Measurements from ENCODE around the gene BRD7. TPM values are rescaled to one million over a fixed set of nuclear protein-coding genes. Genes with fewer than 3 reads are reported as not detected.

BRD7 gene
- total and polyA plus RNA-seq, 4 donors = 13.3 to 34.3 (median 14.1) TPM

GRCh38 chr16:50273382-50273690 lies 95.5 kb downstream of the BRD7 start:
- no peak for DNase-seq (ENCODE audit: low spot score)
- Histone ChIP-seq H3K4me3 (ENCODE audit: low read depth in 1 of 3, low read length in 3 of 3) (no peak overlapping the region), H3K27me3 (ENCODE audit: control insufficient read depth in 4 of 4, insufficient read depth in 4 of 4, low read length in 3 of 4) (no peaks in the 10 kb centered on the region), H3K9ac (ENCODE audit: low read depth in 1 of 2, low read length in 2 of 2) (no peak overlapping the region), H3K4me1 (ENCODE audit: control insufficient read depth in 4 of 4, insufficient read depth in 4 of 4, low read length in 3 of 4) (peaks cover 0 to 3% (median 0%) of the 10 kb centered on the region in 4 donors), H3K9me3 (ENCODE audit: control insufficient read depth in 4 of 4, low read length in 3 of 4) (no peaks in the 10 kb centered on the region), H3K27ac (ENCODE audit: low read depth in 1 of 2, low read length in 2 of 2) (peak overlapping the region in 1 of 2 donors; percentile 32), H3K36me3 (ENCODE audit: control insufficient read depth in 4 of 4, insufficient read depth in 3 of 4, low read depth in 1 of 4, low read length in 3 of 4) (no peaks in the 10 kb centered on the region)
- 89% methylated on average over 2 of the region's 2 CpGs for WGBS
- TF ChIP-seq NR2F2 (IDR thresholded peaks at IDR 0.05) (no peak), MAX (IDR thresholded peaks at IDR 0.05) (no peak), EGR1 (IDR thresholded peaks at IDR 0.05; ENCODE audit: low read depth in 2 of 2) (no peak), ATF3 (IDR thresholded peaks at IDR 0.05) (no peak), HNF4A (conservative IDR thresholded peaks at IDR 0.05) (no peak), FOXA2 (IDR thresholded peaks at IDR 0.05) (no peak), SP1 (IDR thresholded peaks at IDR 0.05) (no peak), HNF4G (IDR thresholded peaks at IDR 0.05) (no peak), RXRA (IDR thresholded peaks at IDR 0.05) (no peak), CTCF (IDR thresholded peaks at IDR 0.05; ENCODE audit: low read depth, low read length, missing input control) (no peak), FOXA1 (IDR thresholded peaks at IDR 0.05) (no peak), ZBTB33 (IDR thresholded peaks at IDR 0.05) (no peak), JUND (IDR thresholded peaks at IDR 0.05) (no peak), GABPA (IDR thresholded peaks at IDR 0.05 in 1 of 2, conservative IDR thresholded peaks at IDR 0.05 in 1 of 2) (no peak)

GRCh38 chr16:50272687-50273381 lies 96.0 kb downstream of the BRD7 start:
- TF ChIP-seq ATF3 (IDR thresholded peaks at IDR 0.05) (no peak), FOXA2 (IDR thresholded peaks at IDR 0.05) (no peak), CTCF (IDR thresholded peaks at IDR 0.05; ENCODE audit: low read depth, low read length, missing input control) (no peak), JUND (IDR thresholded peaks at IDR 0.05) (no peak), SP1 (IDR thresholded peaks at IDR 0.05) (no peak), ZBTB33 (IDR thresholded peaks at IDR 0.05) (no peak), RXRA (IDR thresholded peaks at IDR 0.05) (no peak), FOXA1 (IDR thresholded peaks at IDR 0.05) (no peak), HNF4G (IDR thresholded peaks at IDR 0.05) (no peak), RAD21 (IDR thresholded peaks at IDR 0.05) (no peak), GABPA (IDR thresholded peaks at IDR 0.05 in 1 of 2, conservative IDR thresholded peaks at IDR 0.05 in 1 of 2) (no peak), MAX (IDR thresholded peaks at IDR 0.05) (no peak), EGR1 (IDR thresholded peaks at IDR 0.05; ENCODE audit: low read depth in 2 of 2) (no peak), NR2F2 (IDR thresholded peaks at IDR 0.05) (no peak), TAF1 (conservative IDR thresholded peaks at IDR 0.05) (no peak)
- WGBS = 96% methylated on average over 5 of the region's 5 CpGs
- H3K27me3 ChIP-seq (ENCODE audit: control insufficient read depth in 4 of 4, insufficient read depth in 4 of 4, low read length in 3 of 4) = no peaks in the 10 kb centered on the region
- no peaks in the 10 kb centered on the region for H3K9me3 ChIP-seq (ENCODE audit: control insufficient read depth in 4 of 4, low read length in 3 of 4)
- no peak for DNase-seq (ENCODE audit: low spot score)
- H3K4me3 ChIP-seq (ENCODE audit: low read depth in 1 of 3, low read length in 3 of 3) = no peak overlapping the region
- H3K36me3 ChIP-seq (ENCODE audit: control insufficient read depth in 4 of 4, insufficient read depth in 3 of 4, low read depth in 1 of 4, low read length in 3 of 4) = no peaks in the 10 kb centered on the region
- H3K4me1 ChIP-seq (ENCODE audit: control insufficient read depth in 4 of 4, insufficient read depth in 4 of 4, low read length in 3 of 4) = peaks cover 0 to 3% (median 0%) of the 10 kb centered on the region in 4 donors
- no peak overlapping the region for H3K27ac ChIP-seq (ENCODE audit: low read depth in 1 of 2, low read length in 2 of 2)
- H3K9ac ChIP-seq (ENCODE audit: low read depth in 1 of 2, low read length in 2 of 2) = no peak overlapping the region

Measured in liver (tissue), 9 donors.